Measurements from ENCODE around the gene CCDC141.
"Not testable (repeated sequence)": the region's sequence is repeated elsewhere in the genome, so short reads cannot be mapped to it uniquely, and the experiment has no call there.

Gene CCDC141

DNA sequence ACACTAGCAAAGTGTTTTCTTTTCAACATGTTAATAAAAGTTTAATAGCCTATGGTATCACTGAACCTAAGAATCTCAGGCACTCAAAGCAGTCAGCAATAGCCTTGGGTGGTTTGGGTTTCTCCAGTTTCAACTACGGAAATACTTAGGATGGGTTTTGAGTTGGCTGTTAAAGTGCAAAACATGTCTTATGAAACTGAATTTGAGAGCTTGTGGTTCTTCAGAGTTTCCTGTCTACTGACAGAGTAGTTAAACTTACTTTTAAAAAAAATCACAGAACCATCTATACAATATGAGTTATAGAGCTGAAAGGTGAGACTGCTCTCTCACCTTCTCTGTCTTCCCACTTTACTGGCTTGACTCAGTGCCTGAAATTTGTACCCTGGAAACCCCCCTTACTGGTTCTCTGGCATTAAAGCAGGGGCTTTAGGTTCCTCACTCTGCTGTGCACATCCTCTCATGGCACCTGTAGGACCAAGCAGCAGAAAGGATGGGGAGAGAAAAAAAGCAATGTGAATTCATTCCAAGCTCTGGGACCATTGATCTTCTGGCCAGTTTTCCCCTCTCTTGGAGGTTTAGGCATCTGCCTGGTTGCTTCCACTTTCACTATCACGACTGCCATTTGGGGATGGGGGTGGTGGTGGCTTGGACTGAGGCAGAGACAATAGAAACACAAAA is 18.1 kb downstream of the CCDC141 start:
- no peak for DNase-seq

DNA sequence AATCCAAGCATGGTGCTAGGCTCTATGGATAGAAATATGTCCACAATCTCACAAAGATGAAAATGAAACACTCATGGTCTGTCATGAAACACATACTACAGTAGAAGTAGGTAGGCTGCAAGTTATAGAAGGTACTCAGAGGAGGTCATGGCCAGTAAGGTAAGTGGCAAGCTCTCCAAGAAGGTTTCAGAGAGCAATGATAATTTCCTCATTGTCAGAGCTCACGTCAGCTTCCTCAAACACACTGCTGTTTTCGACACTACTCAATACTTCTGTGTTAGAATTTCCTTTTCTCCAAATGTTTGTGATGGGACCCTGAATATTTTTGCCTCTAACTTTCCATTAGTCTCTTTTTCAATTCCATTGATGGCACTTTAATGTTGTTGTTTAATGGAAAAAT is 25.5 kb downstream of the CCDC141 start:
- no peak for DNase-seq

GRCh38 chr2:179022685-179023084 is 27.3 kb downstream of the CCDC141 start:
- DNase-seq, result no peak

DNA sequence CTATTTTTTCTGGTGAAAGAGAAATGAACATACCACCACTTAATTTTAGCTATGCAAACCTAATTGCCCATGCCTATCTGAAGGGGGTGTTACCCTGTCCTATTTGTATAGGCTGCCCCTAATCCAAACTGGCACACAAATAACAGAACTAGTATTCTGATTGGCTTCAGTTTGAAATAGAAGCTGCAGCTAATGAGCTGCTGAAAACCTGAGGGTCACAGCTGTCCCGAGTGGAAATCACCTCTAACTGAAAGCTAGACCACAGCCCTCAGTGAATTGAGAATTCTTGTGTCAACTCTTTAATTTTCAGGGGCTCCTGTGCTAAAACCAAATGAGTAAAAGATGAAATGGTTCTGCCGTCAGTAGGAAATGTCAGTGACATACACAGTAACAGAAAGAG is 28.7 kb downstream of the CCDC141 start:
- DNase-seq, result no peak

DNA sequence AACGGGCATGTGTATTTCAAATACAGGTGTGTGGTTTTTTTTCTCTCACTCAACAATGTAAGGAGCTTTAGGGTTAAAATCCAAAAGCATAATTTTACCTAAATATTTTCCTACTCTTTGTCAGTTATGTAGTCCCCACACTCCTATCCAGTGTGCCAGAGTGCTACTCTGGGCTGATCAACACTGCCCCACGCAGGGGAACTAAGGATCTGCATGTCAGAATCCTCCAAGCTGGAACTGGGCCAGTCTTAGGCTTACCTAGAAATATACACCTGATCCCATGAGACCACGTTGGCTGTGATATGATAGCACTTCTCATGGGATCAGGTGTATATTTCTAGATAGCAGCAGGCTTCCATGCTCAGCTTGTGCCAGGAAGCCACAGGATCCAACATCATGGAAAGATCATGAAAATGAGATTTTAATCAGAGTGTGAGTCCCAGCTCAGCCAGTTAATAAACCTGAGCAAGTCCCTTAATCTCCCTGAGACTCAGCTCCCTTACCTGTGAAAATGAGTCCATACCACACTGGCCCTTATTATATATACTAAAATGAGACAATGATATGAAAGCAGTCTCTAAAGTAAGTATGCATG is 29.7 kb downstream of the CCDC141 start:
- no peak for DNase-seq

- DNase-seq, result no peak
Measured at GRCh38 chr2:179019260-179019659, 30.7 kb downstream of the CCDC141 start.

GRCh38 chr2:179017773-179018357 is 32.1 kb downstream of the CCDC141 start:
- no peak for DNase-seq

- not testable (repeated sequence) for DNase-seq
Measured at GRCh38 chr2:179014189-179014588, 35.7 kb downstream of the CCDC141 start.

- DNase-seq, result no peak
Measured at GRCh38 chr2:179005976-179006375, 44.0 kb downstream of the CCDC141 start.

GRCh38 chr2:178999476-178999875 is 50.5 kb downstream of the CCDC141 start:
- DNase-seq, result no peak

DNA sequence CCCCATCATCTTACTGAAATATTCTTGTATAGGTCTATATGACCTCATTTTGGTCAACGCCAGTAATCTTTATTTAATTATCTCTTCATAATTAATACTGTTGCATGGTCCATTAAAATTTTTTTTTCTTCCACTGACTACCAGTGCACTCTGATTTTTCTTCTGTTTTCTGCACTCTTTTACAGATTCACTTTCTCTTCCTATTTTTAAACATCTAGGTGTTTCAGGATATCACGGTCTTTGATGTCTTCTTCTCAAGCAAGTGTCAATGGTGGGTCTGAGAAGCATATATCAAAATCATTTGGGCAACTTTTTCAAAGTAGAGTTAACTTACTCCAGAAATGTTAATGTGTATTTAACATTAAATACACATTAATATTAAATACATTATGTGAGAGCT is 51.4 kb downstream of the CCDC141 start:
- no peak for DNase-seq

DNA sequence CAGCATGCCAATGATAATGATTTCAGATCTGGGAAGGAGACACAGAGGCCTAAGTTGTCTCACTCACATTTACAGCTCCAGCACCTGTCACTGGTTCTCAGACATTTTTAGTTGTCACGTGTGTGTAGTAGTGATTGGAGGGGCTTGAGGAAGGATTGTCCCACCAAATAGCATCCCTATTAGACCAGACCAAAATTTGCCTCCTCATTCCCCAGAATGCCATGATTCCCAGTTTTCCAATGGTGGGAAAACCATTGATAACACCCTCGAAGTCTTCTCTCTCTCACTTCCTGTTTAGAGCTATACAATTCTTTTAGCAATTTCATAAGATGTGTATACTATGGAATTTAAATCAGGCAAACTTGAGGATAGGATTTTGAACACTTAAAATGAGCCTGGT is 52.5 kb downstream of the CCDC141 start:
- DNase-seq, result no peak

- DNase-seq, result no peak
Measured at GRCh38 chr2:178997067-178997466, 52.9 kb downstream of the CCDC141 start.

- DNase-seq, result no peak
Measured at GRCh38 chr2:178994264-178994663, 55.7 kb downstream of the CCDC141 start.

- no peak for DNase-seq
Measured at GRCh38 chr2:178993788-178994187, 56.1 kb downstream of the CCDC141 start.

GRCh38 chr2:178992719-178993118 is 57.2 kb downstream of the CCDC141 start:
- DNase-seq, result not testable (repeated sequence)

GRCh38 chr2:178990533-178991241 is 59.2 kb downstream of the CCDC141 start:
- no peak for DNase-seq

DNA sequence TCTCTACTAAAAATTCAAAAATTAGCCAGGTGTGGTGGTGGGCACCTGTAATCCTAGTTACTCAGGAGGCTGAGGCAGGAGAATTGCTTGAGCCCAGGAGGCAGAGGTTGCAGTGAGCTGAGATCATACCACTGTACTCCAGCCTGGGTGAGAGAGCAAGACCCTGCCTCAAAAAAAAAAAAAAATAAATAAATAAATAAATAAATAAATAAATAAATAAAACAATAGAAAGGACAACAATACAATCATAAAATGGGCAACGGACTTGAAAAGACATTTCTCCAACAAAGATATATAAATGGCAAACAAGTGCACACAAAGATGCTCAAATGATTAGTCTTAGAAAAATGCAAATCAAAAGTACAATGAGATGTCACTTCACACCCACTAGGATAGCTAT is 60.5 kb downstream of the CCDC141 start:
- DNase-seq, result not testable (repeated sequence)

- DNase-seq, result not testable (repeated sequence)
Measured at GRCh38 chr2:178982652-178983051, 67.3 kb downstream of the CCDC141 start.

DNA sequence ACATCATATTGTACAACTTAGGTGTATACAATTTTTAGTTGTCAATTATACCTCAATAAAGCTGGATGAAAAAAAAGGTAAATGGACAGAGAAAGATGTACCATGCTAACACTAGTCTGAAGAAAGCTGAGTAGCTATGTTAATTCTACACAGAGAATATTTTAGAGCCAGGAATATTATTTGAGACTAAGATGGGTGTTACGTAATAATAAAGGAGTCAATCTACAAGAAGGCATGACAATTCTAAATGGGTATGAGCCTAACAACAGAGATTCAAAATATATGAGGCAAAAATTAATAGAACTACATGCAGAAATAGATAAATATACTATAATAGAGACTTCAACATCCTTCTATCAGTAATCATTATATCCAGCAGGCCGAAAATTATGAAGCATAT is 69.1 kb downstream of the CCDC141 start:
- DNase-seq, result no peak

- DNase-seq, result no peak
Measured at GRCh38 chr2:178978667-178979066, 71.3 kb downstream of the CCDC141 start.

DNA sequence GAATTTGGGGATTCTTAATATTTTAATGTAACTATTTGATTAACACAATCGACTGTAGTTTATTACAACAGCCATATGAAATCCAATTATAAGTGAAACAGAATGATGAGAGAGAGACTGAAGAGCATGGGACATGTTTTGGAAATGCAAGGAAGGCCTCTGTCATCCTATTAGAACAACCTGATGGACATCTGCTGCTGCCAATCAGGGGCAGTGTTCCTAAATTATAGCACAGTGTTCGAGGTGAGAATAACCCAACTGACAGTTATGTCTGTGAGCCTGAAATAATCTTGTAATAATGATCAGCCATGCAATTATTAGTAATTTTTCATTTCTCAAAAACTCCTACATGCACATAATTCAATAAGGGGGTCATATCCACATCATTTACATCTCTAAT is 73.6 kb downstream of the CCDC141 start:
- DNase-seq, result no peak

DNA sequence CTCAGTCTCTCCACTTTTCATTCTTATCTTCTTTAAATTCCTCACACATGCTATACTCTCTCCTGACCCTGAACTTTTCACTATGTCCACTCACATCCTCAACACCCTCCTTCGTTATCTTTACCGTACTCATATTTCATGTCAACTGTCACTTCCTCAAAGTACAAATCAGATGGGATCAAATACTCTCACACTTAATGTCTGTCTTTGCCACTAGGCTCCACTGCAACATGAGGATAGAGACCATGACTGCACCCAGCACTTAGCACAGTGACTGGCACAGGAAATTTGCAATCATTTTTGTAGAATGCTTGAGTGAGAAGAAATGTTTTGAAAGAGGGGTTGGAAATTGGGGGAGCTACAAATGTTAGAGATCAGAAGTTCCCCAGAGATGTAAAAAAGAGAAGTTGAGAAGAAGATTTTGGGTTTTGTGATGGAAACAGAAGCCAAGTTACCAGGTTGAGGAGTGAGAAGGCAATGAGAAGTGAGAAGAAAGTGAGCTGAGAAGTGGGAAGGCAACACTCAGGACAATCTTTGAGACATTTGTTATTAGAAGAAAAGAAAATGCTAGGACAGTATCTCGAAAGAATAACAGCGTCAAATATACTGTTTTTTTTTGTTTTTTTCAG is 87.0 kb downstream of the CCDC141 start:
- DNase-seq, result no peak

All from activated CD4-positive, alpha-beta T cell treated with anti-CD3 and anti-CD28 coated beads for 1 hour (primary cell).